ENCODE measurements around the gene PSMA2. TPM values are rescaled to one million over a fixed set of nuclear protein-coding genes. Genes with fewer than 3 reads are reported as not detected.

Gene PSMA2
- total RNA-seq (2014; rRNA removed; shearing (Covaris generic)): 653 and 656 TPM in 2 replicates

GRCh38 chr7:42931834-42932651, at the start of gene PSMA2, which contains the start of gene MRPL32:
TSS of gene PSMA2 (minus strand) at chr7:42932174. CDS start at chr7:42932158, 16 bp downstream.
TSS of gene MRPL32 (plus strand) at chr7:42932376. CDS start at chr7:42932387, 11 bp downstream.
- peak; percentile 100 for DNase-seq (ENCODE audit: low spot score)

DNA sequence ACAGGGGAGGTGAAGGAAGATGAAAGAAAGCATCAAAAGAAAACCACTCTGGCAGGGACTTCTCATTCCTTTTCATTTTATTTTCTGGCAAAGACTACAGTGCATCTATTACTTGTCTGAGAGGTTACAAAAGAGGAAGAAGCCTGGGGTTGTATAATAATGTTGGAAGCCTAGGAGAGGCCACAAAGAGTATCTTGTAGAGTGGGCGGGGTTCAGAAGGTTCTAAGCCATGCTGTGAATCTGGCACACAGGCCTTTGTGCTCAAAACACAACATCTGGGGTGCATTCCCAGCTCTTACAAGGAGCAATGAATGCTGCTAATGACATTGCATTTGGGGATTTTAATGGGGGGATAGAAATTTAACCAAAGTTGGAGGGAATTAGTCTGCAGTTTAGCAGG, 49.6 kb upstream of the PSMA2 start:
- no peak for DNase-seq (ENCODE audit: low spot score)

GRCh38 chr7:42980514-42980913, 48.5 kb upstream of the PSMA2 start:
- DNase-seq (ENCODE audit: low spot score): no peak

GRCh38 chr7:42980084-42980483, 48.1 kb upstream of the PSMA2 start:
- no peak for DNase-seq (ENCODE audit: low spot score)

DNA sequence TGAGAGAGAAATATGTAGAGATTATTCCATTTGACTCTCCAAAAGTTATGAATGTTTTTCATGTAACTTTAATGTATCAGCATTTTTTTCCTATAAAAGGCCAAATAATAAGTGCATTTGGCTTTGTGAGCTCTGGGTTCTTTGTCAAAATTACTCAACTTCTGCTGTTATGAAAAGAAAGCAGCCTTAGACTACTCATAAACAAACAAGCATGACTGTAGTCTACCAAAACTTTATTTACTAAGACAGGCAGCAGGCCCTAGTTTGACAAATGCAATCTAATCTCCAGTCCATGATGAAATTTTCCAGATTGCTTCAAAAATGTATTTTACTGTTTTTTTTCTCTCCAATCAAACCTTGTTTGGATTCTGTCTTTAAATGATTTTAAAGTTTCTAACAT, 46.5 kb upstream of the PSMA2 start:
- DNase-seq (ENCODE audit: low spot score): no peak

GRCh38 chr7:42976371-42976770, 44.4 kb upstream of the PSMA2 start:
- DNase-seq (ENCODE audit: low spot score): no peak

- DNase-seq (ENCODE audit: low spot score): peak; percentile 88
Observed at GRCh38 chr7:42972699-42973500, 40.9 kb upstream of the PSMA2 start.

GRCh38 chr7:42967391-42967790, 35.4 kb upstream of the PSMA2 start:
- DNase-seq (ENCODE audit: low spot score): no peak

GRCh38 chr7:42964849-42965805, 33.2 kb upstream of the PSMA2 start:
- DNase-seq (ENCODE audit: low spot score): no peak

GRCh38 chr7:42964293-42964692, 32.3 kb upstream of the PSMA2 start:
- no peak for DNase-seq (ENCODE audit: low spot score)

- DNase-seq (ENCODE audit: low spot score): no peak
Observed at GRCh38 chr7:42961170-42961569, 29.2 kb upstream of the PSMA2 start.

GRCh38 chr7:42960762-42961161, 28.8 kb upstream of the PSMA2 start:
- DNase-seq (ENCODE audit: low spot score): no peak

GRCh38 chr7:42959549-42959948, 27.6 kb upstream of the PSMA2 start:
- DNase-seq (ENCODE audit: low spot score): no peak

DNA sequence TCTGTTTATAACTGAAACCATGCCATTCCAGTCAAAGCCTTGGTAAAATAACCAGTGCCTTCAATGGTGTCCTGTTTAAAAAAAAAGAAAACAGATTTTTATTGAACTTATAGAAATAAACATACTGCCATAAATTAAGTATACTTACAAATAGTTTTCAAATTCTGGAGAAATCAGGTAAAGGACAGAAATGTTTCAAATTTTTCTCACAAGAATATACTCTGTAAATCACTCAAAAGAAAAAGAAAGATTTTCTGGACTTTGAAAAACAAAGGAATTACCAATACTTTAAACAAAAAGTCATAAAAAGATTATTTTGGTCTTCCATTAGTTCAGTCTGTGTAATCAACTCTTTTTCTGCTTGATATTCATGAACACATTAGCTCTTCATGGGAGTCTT, 24.1 kb upstream of the PSMA2 start:
- no peak for DNase-seq (ENCODE audit: low spot score)

DNA sequence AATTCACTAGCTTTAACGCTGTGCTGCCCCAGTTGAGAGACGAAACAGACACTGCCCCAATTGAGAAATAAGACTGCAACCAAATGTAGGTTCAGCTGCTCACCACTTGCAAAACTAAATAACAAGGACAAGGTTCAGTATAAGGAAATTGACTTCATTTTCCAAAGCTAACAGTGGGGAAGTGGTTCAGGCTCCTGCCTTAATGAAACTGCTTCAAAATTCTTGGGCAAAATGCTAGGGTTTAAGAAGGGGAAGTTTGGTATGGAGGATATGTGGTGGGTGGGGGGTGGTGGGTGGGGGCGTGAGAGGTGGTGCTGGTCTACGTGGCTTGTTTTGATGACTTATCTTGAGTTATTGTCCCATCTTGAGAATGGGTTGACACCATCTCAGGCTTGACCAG, 22.0 kb upstream of the PSMA2 start:
- no peak for DNase-seq (ENCODE audit: low spot score)

GRCh38 chr7:42952328-42952727, 20.4 kb upstream of the PSMA2 start:
- no peak for DNase-seq (ENCODE audit: low spot score)

DNA sequence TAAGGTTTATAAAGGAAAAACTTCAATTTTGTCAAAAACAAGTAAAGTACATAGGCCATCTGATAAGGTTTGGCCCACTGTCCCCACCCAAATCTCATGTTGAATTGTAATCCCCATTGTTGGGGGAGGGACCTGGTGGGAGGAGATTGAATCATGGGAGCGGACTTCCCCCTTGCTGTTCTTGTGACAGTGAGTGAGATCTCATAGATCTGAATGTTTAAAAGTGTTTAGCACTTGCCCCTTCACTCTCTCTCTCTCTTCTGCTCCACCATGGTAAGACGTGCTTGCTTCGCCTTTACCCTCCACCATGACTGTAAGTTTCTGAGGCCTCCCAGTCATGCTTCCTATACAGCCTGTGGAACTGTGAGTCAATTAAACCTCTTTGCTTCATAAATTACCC, 18.4 kb upstream of the PSMA2 start:
- no peak for DNase-seq (ENCODE audit: low spot score)

- no peak for DNase-seq (ENCODE audit: low spot score)
Observed at GRCh38 chr7:42947521-42947920, 15.5 kb upstream of the PSMA2 start.

DNA sequence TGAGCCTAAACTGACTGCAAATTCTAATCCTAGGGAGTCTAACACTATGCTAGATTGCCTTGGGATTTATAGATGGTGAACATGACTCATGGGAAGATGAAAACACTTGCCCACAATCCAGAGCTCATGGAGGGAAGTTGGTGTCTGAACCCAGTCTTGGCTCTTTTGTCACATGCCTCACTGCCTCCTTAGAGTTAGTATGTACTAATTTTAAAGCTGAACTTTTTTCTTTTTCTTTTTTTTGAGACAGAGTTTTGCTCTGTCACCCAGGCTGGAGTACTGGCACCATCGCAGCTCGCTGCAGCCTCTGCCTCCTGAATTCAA, 14.6 kb upstream of the PSMA2 start:
- no peak for DNase-seq (ENCODE audit: low spot score)

GRCh38 chr7:42945821-42946626, 14.1 kb upstream of the PSMA2 start:
- DNase-seq (ENCODE audit: low spot score): peak; percentile 53
